Kidney (tissue), 14 donors: ENCODE data around the gene TCF3. TPM values are rescaled to one million over a fixed set of nuclear protein-coding genes. Genes with fewer than 3 reads are reported as not detected.

ENCODE experiments used
- DNase-seq, 5 donors: peaks; one replicate each; pipeline ENCODE4 v3.0.0-alpha.2; 2013 to 2020
- FAIRE-seq: peaks from 2 replicates; lab custom pipeline; 2012; peaks lifted over from hg19 to GRCh38; lab: Jason Lieb, UNC
- H3K27ac ChIP-seq, 2 donors: one replicate each; pipeline ENCODE4 v1.7.0; 2013; ENCODE audit warnings: low read depth in 2 of 2, low read length in 2 of 2, inconsistent platforms in 1 of 2
- H3K27me3 ChIP-seq: one replicate; pipeline ENCODE4 v1.7.1; 2013; ENCODE audit warnings: low read length, inconsistent platforms; ENCODE audit not compliant: control insufficient read depth, insufficient read depth
- H3K36me3 ChIP-seq, 3 donors: one replicate each; pipeline versions ENCODE4 v1.7.0 to v1.7.1; 2013; ENCODE audit warnings: low read length in 3 of 3, control low read depth in 1 of 3, inconsistent platforms in 1 of 3; ENCODE audit not compliant: insufficient read depth in 3 of 3, control insufficient read depth in 2 of 3
- H3K4me1 ChIP-seq, 3 donors: one replicate each; pipeline versions ENCODE4 v1.7.0 to v1.7.1; 2013; ENCODE audit warnings: low read length in 3 of 3, inconsistent platforms in 1 of 3, low read depth in 1 of 3; ENCODE audit not compliant: control insufficient read depth in 2 of 3, insufficient read depth in 2 of 3
- H3K4me3 ChIP-seq, 3 donors: one replicate each; pipeline versions ENCODE4 v1.7.0 to v1.8.1; 2013; ENCODE audit warnings: low read length in 3 of 3, control low read depth in 1 of 3, inconsistent platforms in 1 of 3
- H3K9ac ChIP-seq, 3 donors: one replicate each; pipeline versions ENCODE4 v1.7.0 to v1.7.1; 2013; ENCODE audit warnings: low read length in 3 of 3, control low read depth in 1 of 3, inconsistent platforms in 1 of 3
- H3K9me3 ChIP-seq, 3 donors: one replicate each; pipeline versions ENCODE4 v1.7.0 to v1.7.1; 2013; ENCODE audit warnings: low read length in 3 of 3, control low read depth in 1 of 3, inconsistent platforms in 1 of 3; ENCODE audit not compliant: control insufficient read depth in 2 of 3, insufficient read depth in 1 of 3
- intact Hi-C: fragments of 100-400 bp; cut with DNase I; formaldehyde crosslinking; loops from one replicate; pipeline ENCODE4 v1.11.1; 2022
- polyA plus RNA-seq: library from polyadenylated mRNA; stranded (reverse); fragments of 350-450 nt; fragmentation: Illumina TruSeq; extraction: RNeasy Lipid Tissue Mini Kit (QIAGEN cat#74804); gene quantifications from one replicate; pipeline ENCODE4 v1.2.3, GENCODE V29; 2014; ENCODE audit warnings: low read depth, low replicate concordance; ENCODE audit not compliant: insufficient read depth
- total RNA-seq: library from RNA; stranded (reverse); fragmentation: NEBNext Ultra II Directional; extraction: Animal tissue kit (Norgen Biotek cat#: 25700); gene quantifications from one replicate; pipeline ENCODE4 v1.2.1, GENCODE V29; 2021
- TF ChIP-seq, protein P1 (sequence below): IDR thresholded peaks from 3 replicates; pipeline ENCODE4 v1.5.1; 2012; ENCODE audit warnings: mild to moderate bottlenecking, moderate library complexity, borderline replicate concordance; ENCODE audit not compliant: insufficient read depth; ENCODE audit errors: extremely low read depth
- donor health status: control.
- donor health status: control.
- donor health status: control.
- donor health status: control.
- donor health status: control.
- donor health status: DM: yes; HTN: yes; CAD: no.
- donor health status: Normal renal cell carcinoma (clear cell type).

Gene TCF3
- total and polyA plus RNA-seq, 2 donors from 2014 or later: 20.3 to 50.2 TPM

DNA sequence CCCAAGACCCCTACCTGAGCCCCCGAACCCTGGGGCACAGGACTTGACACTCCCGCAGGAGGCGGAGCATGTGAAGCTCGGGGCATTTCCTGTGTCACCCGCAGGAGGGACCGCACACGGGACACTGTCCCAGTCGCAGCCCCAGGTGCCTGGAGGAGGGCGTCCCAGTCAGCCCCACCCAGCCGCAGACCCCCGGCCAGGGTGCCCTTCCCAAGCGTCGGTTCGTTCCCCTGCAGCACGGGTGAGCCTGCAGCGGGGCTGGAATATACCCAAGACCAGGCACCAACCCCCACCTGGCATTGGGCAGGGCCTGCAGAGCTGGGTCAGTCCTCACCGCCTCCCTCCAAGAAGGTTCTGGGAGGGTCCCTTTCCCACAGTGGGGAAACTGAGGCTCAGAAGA is 21.6 kb downstream of the TCF3 start:
- FAIRE-seq: no peak
- intact Hi-C loops: no loop called here

DNA sequence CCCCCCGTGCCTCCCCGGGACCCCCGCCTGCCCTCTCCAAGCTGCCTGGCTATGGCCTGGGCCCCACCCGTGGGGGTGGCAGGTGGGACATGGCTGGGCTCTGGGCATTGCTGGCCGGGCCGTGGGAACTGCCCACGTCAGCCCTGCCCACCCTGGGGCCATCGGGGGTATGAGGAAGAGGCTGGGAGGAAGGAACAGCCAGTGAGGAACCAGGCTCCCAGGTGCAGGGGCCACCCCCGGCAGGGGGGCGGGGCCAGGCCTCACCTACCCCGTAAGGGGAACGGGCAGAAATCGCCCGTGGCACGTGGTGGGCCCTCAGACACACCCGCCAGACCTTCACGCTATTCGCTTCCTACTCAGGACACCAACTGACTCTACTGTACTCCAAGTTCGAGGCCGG is 22.4 kb downstream of the TCF3 start:
- DNase-seq (no peak), FAIRE-seq (no peak)

More for the DNA sequence above, 21.6 kb downstream of the TCF3 start:
- DNase-seq: no peak
- H3K36me3 ChIP-seq: peaks cover 0 to 3% (median 0%) of the 10 kb centered on the region in 3 donors
- no peak overlapping the region for H3K9ac ChIP-seq
- no peaks in the 10 kb centered on the region for H3K27me3 ChIP-seq
- H3K9me3 ChIP-seq: no peaks in the 10 kb centered on the region
- no peak overlapping the region for H3K4me3 ChIP-seq
- TF ChIP-seq, protein P1, sequence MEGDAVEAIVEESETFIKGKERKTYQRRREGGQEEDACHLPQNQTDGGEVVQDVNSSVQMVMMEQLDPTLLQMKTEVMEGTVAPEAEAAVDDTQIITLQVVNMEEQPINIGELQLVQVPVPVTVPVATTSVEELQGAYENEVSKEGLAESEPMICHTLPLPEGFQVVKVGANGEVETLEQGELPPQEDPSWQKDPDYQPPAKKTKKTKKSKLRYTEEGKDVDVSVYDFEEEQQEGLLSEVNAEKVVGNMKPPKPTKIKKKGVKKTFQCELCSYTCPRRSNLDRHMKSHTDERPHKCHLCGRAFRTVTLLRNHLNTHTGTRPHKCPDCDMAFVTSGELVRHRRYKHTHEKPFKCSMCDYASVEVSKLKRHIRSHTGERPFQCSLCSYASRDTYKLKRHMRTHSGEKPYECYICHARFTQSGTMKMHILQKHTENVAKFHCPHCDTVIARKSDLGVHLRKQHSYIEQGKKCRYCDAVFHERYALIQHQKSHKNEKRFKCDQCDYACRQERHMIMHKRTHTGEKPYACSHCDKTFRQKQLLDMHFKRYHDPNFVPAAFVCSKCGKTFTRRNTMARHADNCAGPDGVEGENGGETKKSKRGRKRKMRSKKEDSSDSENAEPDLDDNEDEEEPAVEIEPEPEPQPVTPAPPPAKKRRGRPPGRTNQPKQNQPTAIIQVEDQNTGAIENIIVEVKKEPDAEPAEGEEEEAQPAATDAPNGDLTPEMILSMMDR: no peak
- H3K4me1 ChIP-seq: no peaks in the 10 kb centered on the region
- H3K27ac ChIP-seq: no peak overlapping the region

DNA sequence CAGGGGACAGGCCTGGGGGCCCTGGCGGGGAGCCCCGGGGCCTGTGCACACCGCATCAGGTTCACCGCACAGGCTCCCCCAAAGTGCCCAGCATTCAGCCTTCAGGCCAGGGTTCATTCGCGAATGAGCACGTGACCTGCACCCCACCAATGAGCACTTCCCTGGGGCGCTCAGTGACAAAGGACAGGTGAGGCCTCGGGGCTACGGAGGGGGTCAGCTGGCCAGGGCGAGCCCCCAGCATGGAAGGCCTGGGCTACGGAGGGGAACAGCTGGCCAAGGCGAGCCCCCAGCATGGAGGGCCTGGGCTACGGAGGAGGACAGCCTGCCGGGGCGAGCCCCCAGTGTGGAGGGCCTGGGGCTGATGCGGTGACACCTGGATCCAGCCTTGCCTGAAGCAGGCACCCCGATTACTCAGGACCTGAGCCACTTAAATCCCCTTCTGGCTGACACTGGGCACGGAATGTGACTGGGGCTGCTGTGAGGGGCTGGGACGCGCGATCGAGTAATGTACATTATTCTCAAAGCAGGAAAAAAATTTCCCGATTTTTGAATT is 23.1 kb downstream of the TCF3 start:
- intact Hi-C loops: no loop called here
- FAIRE-seq (no peak), DNase-seq (no peak)
- no peaks in the 10 kb centered on the region for H3K9me3 ChIP-seq
- no peaks in the 10 kb centered on the region for H3K27me3 ChIP-seq
- H3K4me3 ChIP-seq: no peak overlapping the region
- H3K36me3 ChIP-seq: peaks cover 0 to 3% (median 0%) of the 10 kb centered on the region in 3 donors
- TF ChIP-seq, protein P1: no peak
- H3K9ac ChIP-seq: no peak overlapping the region
- H3K27ac ChIP-seq: no peak overlapping the region
- no peaks in the 10 kb centered on the region for H3K4me1 ChIP-seq

More for the DNA sequence above, 22.4 kb downstream of the TCF3 start:
- Histone ChIP-seq H3K27me3 (no peaks in the 10 kb centered on the region), H3K9ac (no peak overlapping the region), H3K36me3 (peaks cover 0 to 3% (median 0%) of the 10 kb centered on the region in 3 donors), H3K9me3 (no peaks in the 10 kb centered on the region), H3K4me1 (no peaks in the 10 kb centered on the region), H3K4me3 (no peak overlapping the region), H3K27ac (no peak overlapping the region)
- intact Hi-C loops: no loop called here
- TF ChIP-seq, protein P1: no peak

DNA sequence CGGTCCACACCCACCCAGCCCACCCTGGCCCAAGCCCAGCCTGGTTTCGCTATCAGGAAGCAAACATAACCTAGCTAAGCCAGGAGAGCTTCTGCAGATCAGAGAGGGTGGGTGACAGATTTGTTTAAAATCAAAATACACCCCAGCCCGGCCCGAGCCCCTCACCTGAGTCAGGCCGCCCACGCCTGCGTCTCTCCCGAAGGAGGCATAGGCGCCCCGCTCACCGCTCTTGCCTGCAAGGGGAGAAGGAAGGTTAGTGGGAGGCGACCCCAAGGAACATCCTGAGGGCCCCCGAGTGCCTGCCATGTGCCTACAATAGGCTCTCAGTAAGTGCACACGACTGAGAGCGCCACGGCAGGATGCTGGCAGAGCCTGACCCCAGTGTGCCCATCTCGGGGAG is 25.2 kb downstream of the TCF3 start:
- DNase-seq: no peak
- Histone ChIP-seq H3K27me3 (no peaks in the 10 kb centered on the region), H3K27ac (no peak overlapping the region), H3K36me3 (peaks cover 0 to 3% (median 0%) of the 10 kb centered on the region in 3 donors), H3K9ac (no peak overlapping the region), H3K4me3 (no peak overlapping the region), H3K9me3 (no peaks in the 10 kb centered on the region), H3K4me1 (no peaks in the 10 kb centered on the region)
- TF ChIP-seq, protein P1: no peak
- intact Hi-C loops: no loop called here
- FAIRE-seq: no peak
